ENCODE data around the gene HSD17B11.

HSD17B11 gene

DNA sequence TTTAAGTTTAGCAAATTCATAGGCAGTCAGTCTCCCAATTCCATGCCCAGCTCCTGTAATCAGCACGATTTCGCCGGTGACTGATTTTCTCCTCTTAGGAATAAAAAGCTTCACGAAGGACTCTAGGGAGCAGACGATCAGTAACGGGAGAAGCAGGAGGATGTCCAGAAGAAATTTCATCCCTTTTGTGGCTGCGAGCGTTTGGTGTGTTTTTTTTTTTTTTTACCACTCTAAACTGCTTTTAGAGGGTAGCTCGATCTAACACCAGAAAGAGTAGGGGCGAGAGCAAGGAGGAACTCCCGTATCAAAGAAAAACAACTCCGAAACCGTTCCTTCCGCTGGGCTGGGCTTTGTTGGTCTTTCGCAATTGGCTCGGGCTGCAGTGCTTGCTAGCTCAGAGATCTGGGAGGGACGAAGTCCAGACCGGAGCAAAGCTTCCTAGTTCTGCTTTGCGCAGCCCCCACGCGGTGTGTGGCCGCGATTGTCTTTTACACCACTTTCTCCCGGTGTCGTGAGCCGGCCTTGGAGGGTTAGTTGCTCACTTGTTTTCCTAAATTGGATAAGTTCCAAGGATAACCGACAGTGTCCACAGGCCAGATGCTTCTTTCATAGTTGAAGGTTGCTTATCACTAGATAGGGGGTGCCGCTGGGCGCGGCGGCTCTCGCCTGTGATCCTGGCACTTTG is at the start of gene HSD17B11:
HSD17B11 (minus strand) TSS at position 298 of the 685 bp plus-strand sequence; CDS start at position 180, 118 bp downstream.
- H3K27me3 ChIP-seq, result no peaks in the 10 kb centered on the region
- no peaks in the 10 kb centered on the region for H3K9me3 ChIP-seq
- H3K4me1 ChIP-seq (ENCODE audit: control insufficient read depth in 1 of 2, insufficient read depth in 1 of 2, low read depth in 1 of 2, low read length in 1 of 2), result peaks cover 33 to 44% of the 10 kb centered on the region in 2 experiments
- peaks cover 4% of the 10 kb centered on the region for H3K36me3 ChIP-seq
- peak within 1 kb of the TSS; percentile 92 for H3K27ac ChIP-seq
- H3K4me3 ChIP-seq (ENCODE audit: low read depth in 1 of 2, low read length in 1 of 2), result peak within 1 kb of the TSS; percentile 72 to 93
- TF ChIP-seq CTCF (IDR thresholded peaks at IDR 0.05), result peak; percentile 39

GRCh38 chr4:87433342-87433741 is 42.4 kb upstream of the HSD17B11 start:
- Histone ChIP-seq H3K27ac (no peak overlapping the region), H3K27me3 (no peaks in the 10 kb centered on the region), H3K36me3 (no peaks in the 10 kb centered on the region), H3K9me3 (no peaks in the 10 kb centered on the region), H3K4me1 (ENCODE audit: control insufficient read depth in 1 of 2, insufficient read depth in 1 of 2, low read depth in 1 of 2, low read length in 1 of 2) (no peaks in the 10 kb centered on the region), H3K4me3 (ENCODE audit: low read depth in 1 of 2, low read length in 1 of 2) (no peak overlapping the region)
- TF ChIP-seq CTCF (IDR thresholded peaks at IDR 0.05), result no peak

- Histone ChIP-seq H3K4me3 (ENCODE audit: low read depth in 1 of 2, low read length in 1 of 2) (no peak overlapping the region), H3K27me3 (no peaks in the 10 kb centered on the region), H3K27ac (no peak overlapping the region), H3K9me3 (no peaks in the 10 kb centered on the region), H3K4me1 (ENCODE audit: control insufficient read depth in 1 of 2, insufficient read depth in 1 of 2, low read depth in 1 of 2, low read length in 1 of 2) (no peaks in the 10 kb centered on the region), H3K36me3 (no peaks in the 10 kb centered on the region)
- no peak for TF ChIP-seq CTCF (IDR thresholded peaks at IDR 0.05)
Measured at GRCh38 chr4:87430038-87430437, 39.0 kb upstream of the HSD17B11 start.

GRCh38 chr4:87428979-87429378 is 38.0 kb upstream of the HSD17B11 start:
- no peaks in the 10 kb centered on the region for H3K36me3 ChIP-seq
- no peaks in the 10 kb centered on the region for H3K4me1 ChIP-seq (ENCODE audit: control insufficient read depth in 1 of 2, insufficient read depth in 1 of 2, low read depth in 1 of 2, low read length in 1 of 2)
- no peaks in the 10 kb centered on the region for H3K9me3 ChIP-seq
- no peaks in the 10 kb centered on the region for H3K27me3 ChIP-seq
- no peak overlapping the region for H3K4me3 ChIP-seq (ENCODE audit: low read depth in 1 of 2, low read length in 1 of 2)
- no peak for TF ChIP-seq CTCF (IDR thresholded peaks at IDR 0.05)
- no peak overlapping the region for H3K27ac ChIP-seq

DNA sequence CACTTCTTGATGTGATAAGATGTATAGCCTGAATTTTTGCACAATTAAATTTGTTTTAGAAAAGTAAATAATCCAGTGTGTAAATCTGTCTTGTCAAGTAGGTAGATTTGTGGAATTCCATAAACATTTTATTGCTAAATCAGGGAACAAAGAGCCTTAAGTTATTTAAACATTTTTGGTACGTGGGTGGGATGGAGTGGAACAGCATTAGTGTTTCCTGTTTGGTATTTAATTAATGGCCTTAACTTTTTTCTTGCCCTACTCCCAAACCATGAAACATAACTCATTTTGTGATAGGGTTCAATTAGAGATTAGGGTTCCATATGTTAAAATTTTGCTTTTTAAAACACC is 36.5 kb upstream of the HSD17B11 start:
- Histone ChIP-seq H3K36me3 (no peaks in the 10 kb centered on the region), H3K4me1 (ENCODE audit: control insufficient read depth in 1 of 2, insufficient read depth in 1 of 2, low read depth in 1 of 2, low read length in 1 of 2) (peaks cover 6 to 12% of the 10 kb centered on the region in 2 experiments), H3K9me3 (no peaks in the 10 kb centered on the region), H3K27ac (no peak overlapping the region), H3K27me3 (no peaks in the 10 kb centered on the region), H3K4me3 (ENCODE audit: low read depth in 1 of 2, low read length in 1 of 2) (no peak overlapping the region)
- no peak for TF ChIP-seq CTCF (IDR thresholded peaks at IDR 0.05)
